Hepatocyte (in vitro differentiated cells): ENCODE measurements around the gene LURAP1L. TPM values are rescaled to one million over a fixed set of nuclear protein-coding genes. Genes with fewer than 3 reads are reported as not detected.

Source experiments
- DNase-seq: peaks from one replicate; pipeline ENCODE4 v3.0.0-alpha.2; 2016; ENCODE audit warnings: low spot score
- H2AFZ ChIP-seq: fragments of 200-600 bp; sonication (generic); 2 replicates; pipeline ENCODE4 v1.6.0; 2016; ENCODE audit warnings: antibody characterized with exemption, mild to moderate bottlenecking
- H3K27ac ChIP-seq: fragments of 200-600 bp; sonication (generic); 2 replicates; pipeline ENCODE4 v1.5.1; 2016; ENCODE audit warnings: mild to moderate bottlenecking
- H3K27me3 ChIP-seq: fragments of 200-600 bp; sonication (generic); 2 replicates; pipeline ENCODE4 v1.6.1; 2016
- H3K36me3 ChIP-seq: fragments of 200-600 bp; sonication (generic); replicated peaks from 2 replicates; pipeline ENCODE4 v1.5.1; 2016; ENCODE audit warnings: low read depth; ENCODE audit not compliant: insufficient read depth
- H3K4me1 ChIP-seq: fragments of 200-600 bp; sonication (generic); 2 replicates; pipeline ENCODE4 v1.5.1; 2016; ENCODE audit warnings: mild to moderate bottlenecking, moderate library complexity; ENCODE audit not compliant: insufficient read depth
- H3K4me2 ChIP-seq: fragments of 200-600 bp; sonication (generic); 2 replicates; pipeline ENCODE4 v1.6.0; 2016
- H3K4me3 ChIP-seq: fragments of 200-600 bp; sonication (generic); 2 replicates; pipeline ENCODE4 v1.5.1; 2016; ENCODE audit warnings: mild to moderate bottlenecking
- H3K79me2 ChIP-seq: fragments of 200-600 bp; sonication (generic); 2 replicates; pipeline ENCODE4 v1.6.0; 2017; ENCODE audit warnings: mild to moderate bottlenecking
- H3K9me2 ChIP-seq: fragments of 200-600 bp; sonication (generic); replicated peaks from 2 replicates; pipeline ENCODE4 v1.6.0; 2017; ENCODE audit warnings: mild to moderate bottlenecking; ENCODE audit not compliant: insufficient read depth
- H3K9me3 ChIP-seq: fragments of 200-600 bp; sonication (generic); 2 replicates; pipeline ENCODE4 v1.5.1; 2016; ENCODE audit warnings: low read depth, mild to moderate bottlenecking
- H4K20me1 ChIP-seq: fragments of 200-600 bp; sonication (generic); 2 replicates; pipeline ENCODE4 v1.6.0; 2016; ENCODE audit warnings: mild to moderate bottlenecking; ENCODE audit not compliant: insufficient read depth, poor library complexity, severe bottlenecking
- CTCF ChIP-seq: fragments of 200-600 bp; sonication (generic); IDR thresholded peaks from 2 replicates; pipeline ENCODE4 v1.5.1; 2016; ENCODE audit warnings: antibody characterized with exemption, mild to moderate bottlenecking; ENCODE audit not compliant: poor library complexity
- EZH2 ChIP-seq: fragments of 200-600 bp; sonication (generic); IDR thresholded peaks from 2 replicates; pipeline ENCODE4 v1.6.1; 2016; ENCODE audit warnings: antibody characterized with exemption, mild to moderate bottlenecking, borderline replicate concordance
- EZH2phosphoT487 ChIP-seq: fragments of 200-600 bp; sonication (generic); IDR thresholded peaks from one replicate; pipeline ENCODE4 v1.6.1; 2018; ENCODE audit warnings: antibody characterized with exemption, mild to moderate bottlenecking, low read depth, moderate library complexity; ENCODE audit not compliant: unreplicated experiment, severe bottlenecking
- WGBS: methylation state at CpG from one replicate; pipeline ENCODE4 v1.1.6; 2016; ENCODE audit warnings: low lambda C conversion rate; ENCODE audit errors: missing lambda C conversion rate; 5-methylcytosine and 5-hydroxymethylcytosine counted together
- polyA plus RNA-seq: library from polyadenylated mRNA; unstranded; fragments of >200 nt; fragmentation: Nextera tagmentation; extraction: Ambion mirVana; gene quantifications from 2 replicates; pipeline ENCODE4 v1.2.1, GENCODE V29; 2016
- total RNA-seq: library from RNA; depleted of rRNA; stranded (reverse); fragments of >200 nt; gene quantifications from 2 replicates; pipeline ENCODE4 v1.2.3, GENCODE V29; 2014

LURAP1L gene
- total and polyA plus RNA-seq, 2 experiments from 2014 or later = 36.1 to 37.6 TPM

- no peak for TF ChIP-seq CTCF
- TF ChIP-seq EZH2phosphoT487 = no peak
- TF ChIP-seq EZH2 = no peak
- no peaks in the 10 kb centered on the region for H3K9me2 ChIP-seq
- peak overlapping the region; percentile 95 for H3K27ac ChIP-seq
- no peak overlapping the region for H3K4me2 ChIP-seq
- H3K4me1 ChIP-seq = peaks cover 34% of the 10 kb centered on the region
- H3K27me3 ChIP-seq = no peaks in the 10 kb centered on the region
- WGBS = 95% methylated on average over 9 of the region's 9 CpGs
- no peaks in the 10 kb centered on the region for H4K20me1 ChIP-seq
- H2AFZ ChIP-seq = no peak overlapping the region
- no peak overlapping the region for H3K4me3 ChIP-seq
- DNase-seq = no peak
- no peaks in the 10 kb centered on the region for H3K9me3 ChIP-seq
- H3K79me2 ChIP-seq = peaks cover 27% of the 10 kb centered on the region
- H3K36me3 ChIP-seq = no peaks in the 10 kb centered on the region
Measured at GRCh38 chr9:12819436-12820185, 44.8 kb downstream of the LURAP1L start.

GRCh38 chr9:12822111-12822510, 47.3 kb downstream of the LURAP1L start:
- Histone ChIP-seq H3K27ac (no peak overlapping the region), H3K27me3 (no peaks in the 10 kb centered on the region), H3K9me3 (no peaks in the 10 kb centered on the region), H3K4me1 (peaks cover 25% of the 10 kb centered on the region), H3K9me2 (no peaks in the 10 kb centered on the region), H3K4me3 (no peak overlapping the region), H3K4me2 (no peak overlapping the region), H2AFZ (no peak overlapping the region), H3K79me2 (peaks cover 15% of the 10 kb centered on the region), H4K20me1 (no peaks in the 10 kb centered on the region), H3K36me3 (no peaks in the 10 kb centered on the region)
- WGBS = 94% methylated on average over 2 of the region's 2 CpGs
- TF ChIP-seq EZH2 = no peak
- DNase-seq = no peak

- H3K9me3 ChIP-seq = no peaks in the 10 kb centered on the region
- DNase-seq = no peak
- no peaks in the 10 kb centered on the region for H3K36me3 ChIP-seq
- no peaks in the 10 kb centered on the region for H3K9me2 ChIP-seq
- peaks cover 22% of the 10 kb centered on the region for H3K4me1 ChIP-seq
- 39% methylated on average over 3 of the region's 3 CpGs for WGBS
- H3K4me2 ChIP-seq = peak overlapping the region; percentile 32
- no peak overlapping the region for H2AFZ ChIP-seq
- peak overlapping the region; percentile 9 for H3K27ac ChIP-seq
- H3K79me2 ChIP-seq = no peaks in the 10 kb centered on the region
- no peak for TF ChIP-seq EZH2phosphoT487
- no peaks in the 10 kb centered on the region for H4K20me1 ChIP-seq
- no peak overlapping the region for H3K4me3 ChIP-seq
- no peaks in the 10 kb centered on the region for H3K27me3 ChIP-seq
Measured at GRCh38 chr9:12826924-12827565, 52.2 kb downstream of the LURAP1L start.

GRCh38 chr9:12833701-12834100, 58.9 kb downstream of the LURAP1L start:
- TF ChIP-seq CTCF (no peak), EZH2phosphoT487 (no peak), EZH2 (no peak)
- no peaks in the 10 kb centered on the region for H3K9me2 ChIP-seq
- H3K79me2 ChIP-seq = no peaks in the 10 kb centered on the region
- no peak for DNase-seq
- no peak overlapping the region for H3K4me2 ChIP-seq
- no peaks in the 10 kb centered on the region for H3K27me3 ChIP-seq
- no peaks in the 10 kb centered on the region for H3K9me3 ChIP-seq
- no peaks in the 10 kb centered on the region for H4K20me1 ChIP-seq
- no peaks in the 10 kb centered on the region for H3K4me1 ChIP-seq
- WGBS = 96% methylated on average over 1 of the region's 1 CpG
- no peak overlapping the region for H3K4me3 ChIP-seq
- H3K36me3 ChIP-seq = no peaks in the 10 kb centered on the region
- H2AFZ ChIP-seq = no peak overlapping the region
- H3K27ac ChIP-seq = no peak overlapping the region
